Measurements from ENCODE around the gene PPP2R5A. TPM values are rescaled to one million over a fixed set of nuclear protein-coding genes. Genes with fewer than 3 reads are reported as not detected.
"Not testable (repeated sequence)": the region's sequence is repeated elsewhere in the genome, so short reads cannot be mapped to it uniquely, and the experiment has no call there.

PPP2R5A gene
- polyA plus RNA-seq, 3 donors, result 29.4 to 33.9 (median 30.2) TPM

GRCh38 chr1:212292250-212293105 lies 7.3 kb downstream of the PPP2R5A start:
- DNase-seq, result no peak

- DNase-seq, result peak; percentile 10
These were observed 8.4 kb downstream of the PPP2R5A start for GRCh38 chr1:212293579-212293978.

- DNase-seq, result no peak
These were observed 9.8 kb downstream of the PPP2R5A start for GRCh38 chr1:212294983-212295382.

DNA sequence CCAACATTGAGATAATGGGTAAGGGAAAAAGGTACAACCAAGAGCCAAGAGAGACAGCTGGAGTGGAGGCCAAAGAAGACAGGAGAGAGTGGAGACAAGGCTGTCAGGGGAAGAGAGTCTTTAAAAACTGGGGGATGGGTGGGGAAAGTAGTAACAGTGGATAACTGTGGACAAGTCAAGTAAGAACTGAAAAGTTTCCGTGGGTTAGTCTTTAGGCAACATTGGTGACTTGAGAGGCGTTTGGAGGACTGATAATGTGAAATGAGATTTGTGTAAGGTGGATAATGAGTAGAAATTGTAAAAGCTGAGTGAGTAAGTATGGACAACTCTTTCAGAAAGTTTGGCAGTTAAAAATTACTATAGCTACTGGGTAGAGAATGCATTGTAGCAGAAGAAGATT lies 10.4 kb downstream of the PPP2R5A start:
- no peak for DNase-seq

- no peak for DNase-seq
These were observed 12.1 kb downstream of the PPP2R5A start for GRCh38 chr1:212297338-212297737.

DNA sequence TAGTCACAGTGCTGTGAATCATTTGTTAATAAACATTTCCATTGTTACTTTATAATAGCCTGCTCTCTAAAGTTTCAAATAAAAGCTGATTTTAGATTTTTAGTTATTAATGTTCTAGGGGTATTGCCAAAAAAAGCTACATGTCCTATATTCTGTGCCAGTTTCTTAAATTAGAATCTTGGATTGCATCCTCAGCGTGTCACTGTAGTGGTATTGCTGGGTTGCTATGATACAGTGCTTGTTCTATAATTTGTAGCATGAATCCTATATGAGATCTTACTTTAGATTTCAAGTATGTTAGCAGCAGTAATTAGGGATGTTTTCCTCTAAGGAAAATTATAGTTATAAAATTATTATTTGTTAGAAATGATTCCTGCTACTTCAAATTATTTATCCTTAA lies 16.4 kb downstream of the PPP2R5A start:
- no peak for DNase-seq

DNA sequence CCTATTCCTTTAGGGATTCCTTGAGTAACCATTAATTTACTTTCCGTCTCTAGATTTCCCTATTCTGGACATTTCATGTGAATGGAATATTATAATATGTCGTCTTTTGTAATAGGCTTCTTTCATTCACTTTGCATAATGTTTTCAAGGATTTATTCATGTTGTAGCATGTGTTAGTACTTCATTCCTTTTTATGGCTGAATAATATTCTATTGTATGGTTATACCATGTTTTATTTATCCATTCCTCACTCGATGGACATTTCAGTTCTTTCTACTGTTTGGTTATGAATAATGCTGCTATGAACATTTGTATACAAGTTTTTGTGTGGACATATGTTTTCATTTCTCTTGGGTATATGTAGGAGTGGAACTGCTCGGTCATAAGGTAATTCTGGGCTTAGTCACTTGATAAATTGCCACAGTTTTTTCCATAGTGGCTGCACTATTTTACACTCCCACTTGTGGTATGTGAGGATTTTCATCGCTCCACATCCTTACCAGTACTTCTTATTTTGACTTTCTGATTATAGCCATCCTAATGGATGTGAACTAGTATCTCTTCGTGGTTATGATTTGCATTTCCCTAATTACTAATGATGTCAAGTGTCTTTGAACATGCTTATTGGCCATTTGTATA lies 17.7 kb downstream of the PPP2R5A start:
- DNase-seq, result no peak

DNA sequence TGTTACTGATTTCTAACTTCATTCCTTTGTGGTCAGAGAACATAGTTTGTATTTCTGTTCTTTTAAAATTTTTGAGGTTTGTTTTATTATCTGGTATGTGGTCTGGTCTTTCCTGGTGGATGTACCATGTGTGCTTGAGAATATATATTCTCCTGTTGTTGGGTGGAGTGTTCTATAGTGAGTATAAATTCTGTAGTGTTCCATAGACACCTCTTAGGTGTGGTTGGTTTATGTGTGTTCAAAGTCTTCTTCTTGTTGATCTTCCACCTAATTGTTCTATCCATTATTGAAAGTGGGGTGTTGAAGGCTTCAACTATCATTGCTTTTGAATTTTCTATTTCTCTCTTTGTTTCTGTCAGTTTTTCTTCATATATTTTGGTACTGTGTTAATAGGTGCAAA lies 20.1 kb downstream of the PPP2R5A start:
- DNase-seq, result no peak

- not testable (repeated sequence) for DNase-seq
These were observed 20.8 kb downstream of the PPP2R5A start for GRCh38 chr1:212305984-212306452.

DNA sequence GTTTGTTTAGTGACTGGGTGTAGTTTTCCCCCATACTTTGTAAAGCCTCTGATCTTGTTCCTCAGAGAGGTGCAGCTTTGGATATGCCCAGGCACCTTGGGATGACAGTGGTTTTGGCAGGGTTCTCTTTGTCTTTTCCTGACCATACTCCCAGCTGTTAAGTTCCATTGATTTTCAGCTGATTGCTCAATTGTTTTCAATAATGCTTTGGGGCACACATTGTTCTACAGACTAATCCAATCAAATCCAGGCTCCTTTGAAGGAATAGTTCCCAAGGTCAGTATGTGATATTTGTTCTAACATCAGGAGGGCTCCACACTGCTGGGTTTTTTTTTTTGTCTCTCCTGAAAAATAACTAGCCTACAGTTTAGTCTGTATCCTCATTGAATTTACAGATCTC lies 24.8 kb downstream of the PPP2R5A start:
- DNase-seq, result no peak

GRCh38 chr1:212310383-212310782 lies 25.2 kb downstream of the PPP2R5A start:
- no peak for DNase-seq

- no peak for DNase-seq
These were observed 26.8 kb downstream of the PPP2R5A start for GRCh38 chr1:212311836-212312497.

DNA sequence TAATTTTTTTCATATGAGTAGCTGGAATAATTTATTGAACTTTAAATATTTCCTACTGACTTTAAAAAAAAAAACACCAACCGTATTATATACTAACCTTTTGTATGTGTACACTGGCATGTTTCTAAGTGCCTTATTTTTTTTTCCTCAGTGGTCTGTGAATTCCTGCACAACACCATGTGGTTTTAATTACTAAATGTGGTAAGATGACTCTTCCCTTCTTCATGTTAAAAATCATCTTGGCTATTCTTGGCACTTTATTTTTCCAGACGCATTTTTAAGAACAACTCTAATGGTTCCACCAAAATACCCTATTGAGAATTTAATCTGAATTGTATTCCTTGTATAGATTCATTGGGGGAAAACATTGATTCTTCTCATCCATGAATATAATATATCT lies 28.4 kb downstream of the PPP2R5A start:
- no peak for DNase-seq

- DNase-seq, result no peak
These were observed 30.0 kb downstream of the PPP2R5A start for GRCh38 chr1:212315184-212315583.

DNA sequence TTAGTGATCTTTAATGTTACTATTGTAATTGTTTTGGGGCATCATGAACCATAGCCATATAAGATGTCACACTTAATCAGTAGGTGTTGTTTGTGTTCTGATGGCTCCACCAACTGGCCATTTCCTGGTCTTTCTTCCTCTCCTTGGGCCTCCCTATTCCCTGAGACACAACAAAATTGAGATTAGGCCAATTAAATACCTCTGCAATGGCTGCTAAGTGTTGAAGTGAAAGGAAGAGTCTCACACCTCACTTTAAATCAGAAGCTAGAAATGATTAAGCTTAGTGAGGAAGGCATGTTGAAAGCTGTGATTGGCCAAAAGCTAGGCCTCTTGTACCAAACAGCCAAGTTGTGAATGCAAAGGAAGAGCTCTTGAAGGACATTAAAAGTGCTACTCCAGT lies 30.7 kb downstream of the PPP2R5A start:
- no peak for DNase-seq

GRCh38 chr1:212317916-212318315 lies 32.7 kb downstream of the PPP2R5A start:
- no peak for DNase-seq

DNA sequence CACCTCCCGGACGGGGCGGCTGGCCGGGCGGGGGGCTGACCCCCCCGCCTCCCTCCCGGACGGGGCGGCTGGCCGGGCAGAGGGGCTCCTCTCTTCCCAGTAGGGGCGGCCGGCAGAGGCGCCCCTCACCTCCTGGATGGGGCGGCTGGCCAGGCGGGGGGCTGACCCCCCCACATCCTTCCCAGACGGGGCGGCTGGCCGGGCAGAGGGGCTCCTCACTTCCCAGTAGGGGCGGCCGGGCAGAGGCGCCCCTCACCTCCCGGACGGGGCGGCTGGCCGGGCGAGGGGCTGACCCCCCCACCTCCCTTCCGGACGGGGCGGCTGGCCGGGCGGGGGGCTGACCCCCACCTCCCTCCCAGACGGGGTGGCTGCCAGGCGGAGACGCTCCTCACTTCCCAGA lies 35.8 kb downstream of the PPP2R5A start:
- not testable (repeated sequence) for DNase-seq

GRCh38 chr1:212323066-212323465 lies 37.9 kb downstream of the PPP2R5A start:
- DNase-seq, result no peak

DNA sequence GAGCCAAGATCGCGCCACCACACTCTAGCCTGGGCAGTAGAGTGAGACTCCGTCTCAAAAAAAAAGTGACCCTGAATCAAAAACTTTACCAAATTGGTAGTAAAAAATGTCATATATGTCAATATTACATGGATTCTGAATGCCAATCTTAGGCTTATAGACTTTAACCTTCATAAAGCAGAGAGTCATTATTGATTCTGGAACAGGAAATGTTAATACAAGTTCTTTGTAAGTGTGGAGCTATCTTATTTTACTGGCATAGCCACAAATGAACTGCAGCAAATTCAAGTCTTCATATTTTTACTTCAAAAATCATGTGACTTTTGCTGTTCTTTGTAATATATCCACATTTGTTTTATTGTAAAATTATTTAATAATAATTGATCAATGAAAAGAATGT lies 41.3 kb downstream of the PPP2R5A start:
- no peak for DNase-seq

GRCh38 chr1:212328248-212328647 lies 43.0 kb downstream of the PPP2R5A start:
- DNase-seq, result no peak

DNA sequence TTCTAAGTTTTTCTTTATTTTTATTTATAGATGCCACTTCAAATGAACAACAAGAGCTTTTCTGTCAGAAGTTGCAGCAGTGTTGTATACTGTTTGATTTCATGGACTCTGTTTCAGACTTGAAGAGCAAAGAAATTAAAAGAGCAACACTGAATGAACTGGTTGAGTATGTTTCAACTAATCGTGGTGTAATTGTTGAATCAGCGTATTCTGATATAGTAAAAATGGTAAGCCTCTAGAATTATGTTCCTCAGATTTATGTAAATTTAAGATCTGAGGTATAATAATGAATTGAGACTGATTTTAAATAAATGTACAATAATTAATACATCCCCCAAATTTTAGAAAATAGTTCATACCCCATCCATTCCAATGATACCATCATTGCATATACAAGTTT lies 43.9 kb downstream of the PPP2R5A start:
- DNase-seq, result no peak

DNA sequence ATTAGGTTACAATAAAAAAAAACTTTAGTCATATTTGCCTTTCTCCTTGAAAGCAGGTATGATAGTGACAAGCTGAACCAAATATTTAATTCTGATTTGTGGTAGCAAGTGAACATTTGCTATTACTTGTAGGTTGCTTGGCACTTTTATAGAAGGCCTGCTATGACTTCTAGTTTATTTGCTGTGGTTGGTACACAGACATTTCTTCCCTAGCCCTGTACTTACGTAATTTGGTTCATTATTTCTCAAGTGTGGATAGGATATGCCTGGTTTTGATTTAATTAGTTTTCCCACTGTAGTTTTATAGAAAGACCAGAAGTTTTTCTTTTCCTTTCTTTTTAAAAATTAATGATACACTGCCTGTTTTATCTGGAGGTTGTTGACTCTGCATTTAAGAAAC lies 55.9 kb downstream of the PPP2R5A start:
- no peak for DNase-seq

DNA sequence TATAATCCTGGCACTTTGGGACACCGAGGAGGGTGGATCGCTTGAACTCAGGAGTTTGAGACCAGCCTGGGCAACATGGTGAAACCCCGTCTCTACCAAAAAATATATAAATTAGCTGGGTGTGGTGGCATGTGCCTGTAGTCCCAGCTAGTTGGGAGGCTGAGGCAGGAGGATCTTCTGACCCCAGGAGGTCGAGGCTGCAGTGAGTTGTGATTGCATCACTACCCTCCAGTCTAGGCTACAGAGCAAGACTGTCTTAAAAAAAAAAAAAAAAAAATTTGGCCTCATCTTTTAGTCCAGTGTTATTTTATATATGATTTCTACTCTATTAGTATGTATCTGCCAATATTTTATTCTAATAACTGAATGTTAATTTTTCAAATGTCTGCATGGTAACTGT lies 59.7 kb downstream of the PPP2R5A start:
- no peak for DNase-seq
